Muscle of back (tissue), 11 donors: ENCODE data around the gene LENG1. TPM values are rescaled to one million over a fixed set of nuclear protein-coding genes. Genes with fewer than 3 reads are reported as not detected.
A peak's percentile ranks its signal among the peaks of the same experiment; 100 is the strongest.
"Not testable (repeated sequence)": the region's sequence is repeated elsewhere in the genome, so short reads cannot be mapped to it uniquely, and the experiment has no call there.

ENCODE experiments used
- DNase-seq, 3 donors: peaks; one replicate each; pipeline versions ENCODE4 v3.0.0 to v3.0.0-alpha.2; 2013
- polyA plus RNA-seq, 10 donors: library from polyadenylated mRNA; unstranded; fragments of 120-200 nt; gene quantifications; one replicate each; pipeline ENCODE4 v1.2.1, GENCODE V29; 2013; ENCODE audit not compliant: insufficient read length in 10 of 10

Gene LENG1
- polyA plus RNA-seq, 10 donors = 5.7 to 10.3 (median 7.9) TPM

- DNase-seq = peak; percentile 99 to 100 (median 100)
Observed at GRCh38 chr19:54190503-54191010, 31.0 kb upstream of the LENG1 start.

- peak; percentile 100 for DNase-seq
Observed at GRCh38 chr19:54189735-54190502, 30.4 kb upstream of the LENG1 start.

- DNase-seq = no peak
Observed at GRCh38 chr19:54189145-54189734, 29.7 kb upstream of the LENG1 start, which contains the start of gene MBOAT7. Gene MBOAT7, minus strand, starts transcription at chr19:54189580. Its CDS starts 1,072 bp downstream, at chr19:54188508.

GRCh38 chr19:54188215-54188871 lies 28.8 kb upstream of the LENG1 start:
- no peak for DNase-seq

- DNase-seq = no peak
Observed at GRCh38 chr19:54186934-54187381, 27.4 kb upstream of the LENG1 start.

GRCh38 chr19:54186351-54186750 lies 26.8 kb upstream of the LENG1 start:
- no peak for DNase-seq

- no peak for DNase-seq
Observed at GRCh38 chr19:54183431-54183830, 23.9 kb upstream of the LENG1 start.

- not testable (repeated sequence) for DNase-seq
Observed at GRCh38 chr19:54181894-54182293, 22.4 kb upstream of the LENG1 start.

- DNase-seq = no peak
Observed at GRCh38 chr19:54180691-54181091, 21.2 kb upstream of the LENG1 start.

GRCh38 chr19:54179921-54180461 lies 20.5 kb upstream of the LENG1 start:
- peak; percentile 13 to 68 (median 47) for DNase-seq

- DNase-seq = no peak
Observed at GRCh38 chr19:54179262-54179852, 19.8 kb upstream of the LENG1 start.

- peak in 1 of 3 donors; percentile 46 for DNase-seq
Observed at GRCh38 chr19:54178581-54179261, 19.2 kb upstream of the LENG1 start.

- DNase-seq = peak in 1 of 3 donors; percentile 8
Observed at GRCh38 chr19:54173951-54174834, 14.7 kb upstream of the LENG1 start.

- no peak for DNase-seq
Observed at GRCh38 chr19:54173359-54173699, 13.8 kb upstream of the LENG1 start.

- peak in 1 of 3 donors; percentile 51 for DNase-seq
Observed at GRCh38 chr19:54172471-54173358, 13.2 kb upstream of the LENG1 start, which contains the start of gene TMC4. Gene TMC4, minus strand, starts transcription at chr19:54173160. Its CDS starts 43 bp downstream, at chr19:54173117.

- peak in 1 of 3 donors; percentile 3 for DNase-seq
Observed at GRCh38 chr19:54171736-54172431, 12.4 kb upstream of the LENG1 start.

GRCh38 chr19:54169149-54169740 lies 9.7 kb upstream of the LENG1 start:
- no peak for DNase-seq
